ENCODE measurements around the gene KLHDC2.
"Not testable (repeated sequence)": the region's sequence is repeated elsewhere in the genome, so short reads cannot be mapped to it uniquely, and the experiment has no call there.

Gene KLHDC2

GRCh38 chr14:49808780-49809179 is 40.8 kb downstream of the KLHDC2 start:
- no peak overlapping the region for H3K4me3 ChIP-seq (ENCODE audit: low read depth, low read length)
- no peak for DNase-seq (ENCODE audit: low read depth)
- TF ChIP-seq MYC (IDR thresholded peaks at IDR 0.05; ENCODE audit: low read depth, low read length) (no peak), CTCF (IDR thresholded peaks at IDR 0.05; ENCODE audit: low read depth, low read length) (no peak), MAX (IDR thresholded peaks at IDR 0.05; ENCODE audit: low read depth, low read length) (no peak), POLR2A (IDR thresholded peaks at IDR 0.05; ENCODE audit: extremely low read depth, insufficient read length) (no peak)

GRCh38 chr14:49816118-49816517 is 48.2 kb downstream of the KLHDC2 start:
- DNase-seq (ENCODE audit: low read depth); H3K4me3 ChIP-seq (ENCODE audit: low read depth, low read length): not testable (repeated sequence)

- H3K4me3 ChIP-seq (ENCODE audit: low read depth, low read length): no peak overlapping the region
- DNase-seq (ENCODE audit: low read depth): no peak
- no peak for TF ChIP-seq MYC (IDR thresholded peaks at IDR 0.05; ENCODE audit: low read depth, low read length)
- no peak for TF ChIP-seq CTCF (IDR thresholded peaks at IDR 0.05; ENCODE audit: low read depth, low read length)
- TF ChIP-seq POLR2A (IDR thresholded peaks at IDR 0.05; ENCODE audit: extremely low read depth, insufficient read length): no peak
- TF ChIP-seq MAX (IDR thresholded peaks at IDR 0.05; ENCODE audit: low read depth, low read length): no peak
Observed at GRCh38 chr14:49816844-49817243, 48.9 kb downstream of the KLHDC2 start.

- TF ChIP-seq CTCF (IDR thresholded peaks at IDR 0.05; ENCODE audit: low read depth, low read length): no peak
- DNase-seq (ENCODE audit: low read depth): no peak
- H3K4me3 ChIP-seq (ENCODE audit: low read depth, low read length): no peak overlapping the region
Observed at GRCh38 chr14:49820176-49820575, 52.2 kb downstream of the KLHDC2 start.

- no peak overlapping the region for H3K4me3 ChIP-seq (ENCODE audit: low read depth, low read length)
- TF ChIP-seq CTCF (IDR thresholded peaks at IDR 0.05; ENCODE audit: low read depth, low read length) (no peak), MAX (IDR thresholded peaks at IDR 0.05; ENCODE audit: low read depth, low read length) (no peak), MYC (IDR thresholded peaks at IDR 0.05; ENCODE audit: low read depth, low read length) (no peak), POLR2A (IDR thresholded peaks at IDR 0.05; ENCODE audit: extremely low read depth, insufficient read length) (no peak)
- DNase-seq (ENCODE audit: low read depth): no peak
Observed at GRCh38 chr14:49828640-49829039, 60.7 kb downstream of the KLHDC2 start.

All from NB4 (cell line).